PC-3 (cell line): ENCODE data around the gene AHCTF1. TPM values are rescaled to one million over a fixed set of nuclear protein-coding genes. Genes with fewer than 3 reads are reported as not detected.
"Not testable (repeated sequence)": the region's sequence is repeated elsewhere in the genome, so short reads cannot be mapped to it uniquely, and the experiment has no call there.

ENCODE experiments used
- ATAC-seq: fragments of 200-7000 bp; cut with Tn5 transposase; 2 replicates; pipeline ENCODE4 v1.9.1; 2020; ENCODE audit warnings: mild to moderate bottlenecking, moderate library complexity
- BruUV-seq: library from RNA; stranded (reverse); fragments of 400-500 nt; replicated peaks from 2 replicates; lab custom pipeline; 2021; lab: Mats Ljungman, UMichigan
- CTCF ChIA-PET: fragments of 300-600 bp; sonication (Branson Sonifier 250); formaldehyde crosslinking; loops from one replicate; lab custom pipeline; 2022; ENCODE audit warnings: antibody characterized with exemption; lab: Charles Lee
- POLR2A ChIA-PET: fragments of 300-600 bp; sonication (Branson Sonifier 250); formaldehyde crosslinking; loops from one replicate; lab custom pipeline; 2022; ENCODE audit warnings: antibody characterized with exemption; ENCODE audit not compliant: unreplicated experiment; lab: Charles Lee
- DNase-seq: peaks from one replicate; pipeline ENCODE4 v3.0.0-alpha.2; 2015
- H2AFZ ChIP-seq: fragments of 300-600 bp; sonication (generic); 2 replicates; pipeline ENCODE4 v1.6.0; 2016; ENCODE audit warnings: antibody characterized with exemption, low read length
- H3F3A ChIP-seq: fragments of 300-600 bp; sonication (generic); one replicate; pipeline ENCODE4 v1.6.0; 2017; ENCODE audit warnings: antibody characterized with exemption, low read length, control low read depth, mild to moderate bottlenecking; ENCODE audit not compliant: unreplicated experiment
- H3K27ac ChIP-seq: fragments of 300-600 bp; sonication (generic); 2 replicates; pipeline ENCODE4 v1.5.1; 2016; ENCODE audit warnings: mild to moderate bottlenecking, low read length
- H3K27me3 ChIP-seq: fragments of 300-600 bp; sonication (generic); 2 replicates; pipeline ENCODE4 v1.6.1; 2016; ENCODE audit warnings: low read length, mixed read lengths
- H3K36me3 ChIP-seq: fragments of 300-600 bp; sonication (generic); 2 replicates; pipeline ENCODE4 v1.6.1; 2016; ENCODE audit warnings: low read depth, mixed run types, low read length, mixed read lengths
- H3K4me1 ChIP-seq: fragments of 300-600 bp; sonication (generic); 2 replicates; pipeline ENCODE4 v1.5.1; 2016; ENCODE audit warnings: low read length; ENCODE audit not compliant: insufficient read depth
- H3K4me2 ChIP-seq: fragments of 300-600 bp; sonication (generic); 2 replicates; pipeline ENCODE4 v1.6.0; 2016; ENCODE audit warnings: low read length
- H3K4me3 ChIP-seq: fragments of 300-600 bp; sonication (generic); 2 replicates; pipeline ENCODE4 v1.5.1; 2016; ENCODE audit warnings: mild to moderate bottlenecking, low read length, mixed read lengths
- H3K79me2 ChIP-seq: fragments of 300-600 bp; sonication (generic); 2 replicates; pipeline ENCODE4 v1.6.1; 2017; ENCODE audit warnings: low read length, mixed read lengths
- H3K9ac ChIP-seq: fragments of 300-600 bp; sonication (generic); 2 replicates; pipeline ENCODE4 v1.6.0; 2016; ENCODE audit warnings: mild to moderate bottlenecking, low read length
- H3K9me2 ChIP-seq: fragments of 300-600 bp; sonication (generic); replicated peaks from 2 replicates; pipeline ENCODE4 v1.6.1; 2016; ENCODE audit warnings: mixed run types, low read length, mixed read lengths
- H3K9me3 ChIP-seq: fragments of 300-600 bp; sonication (generic); 2 replicates; pipeline ENCODE4 v1.6.1; 2016; ENCODE audit warnings: low read length, mixed read lengths
- H4K20me1 ChIP-seq: fragments of 300-600 bp; sonication (generic); 2 replicates; pipeline ENCODE4 v1.6.1; 2016; ENCODE audit warnings: low read length, mixed read lengths
- EZH2 ChIP-seq: fragments of 300-600 bp; sonication (generic); IDR thresholded peaks from one replicate; pipeline ENCODE4 v1.6.1; 2017; ENCODE audit warnings: antibody characterized with exemption, mild to moderate bottlenecking, low read length; ENCODE audit not compliant: unreplicated experiment
- EZH2phosphoT487 ChIP-seq: fragments of 300-600 bp; sonication (generic); IDR thresholded peaks from 2 replicates; pipeline ENCODE4 v1.6.1; 2018; ENCODE audit warnings: mild to moderate bottlenecking, antibody characterized with exemption, low read length, borderline replicate concordance
- intact Hi-C: fragments of 100-400 bp; cut with micrococcal nuclease; formaldehyde crosslinking; loops from 2 replicates; pipeline ENCODE4 v1.9.0; 2023
- total RNA-seq: library from RNA; depleted of rRNA; stranded (reverse); fragments of >200 nt; gene quantifications from 2 replicates; pipeline ENCODE4 v1.2.3, GENCODE V29; 2014
- TF ChIP-seq, protein P1 (sequence below): fragments of 300-600 bp; sonication (generic); conservative IDR thresholded peaks from 2 replicates; pipeline ENCODE4 v1.5.1; 2017; ENCODE audit warnings: antibody characterized with exemption, low read depth, mild to moderate bottlenecking, low read length

AHCTF1 gene
- total RNA-seq, 1 experiment from 2014 or later = 38.0 TPM

DNA sequence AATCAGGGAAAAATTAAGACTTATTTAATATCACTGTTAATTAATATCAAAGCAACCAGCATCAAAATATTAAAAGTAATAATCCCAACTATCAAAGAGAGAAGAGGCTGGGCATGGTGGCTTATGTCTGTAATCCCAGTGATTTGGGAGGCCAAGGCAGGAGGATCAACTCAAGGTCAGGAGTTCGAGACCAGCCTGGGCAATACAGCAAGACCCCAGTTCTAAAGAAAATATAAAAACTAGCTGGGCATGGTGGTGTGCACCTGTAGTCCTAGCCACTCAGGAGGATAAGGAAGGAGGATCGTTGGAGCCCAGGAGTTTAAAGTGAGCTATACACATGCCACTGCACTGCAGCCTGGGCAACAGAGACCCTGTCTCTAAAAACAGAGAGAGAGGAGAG is 43.2 kb downstream of the AHCTF1 start:
- TF ChIP-seq, protein P1, sequence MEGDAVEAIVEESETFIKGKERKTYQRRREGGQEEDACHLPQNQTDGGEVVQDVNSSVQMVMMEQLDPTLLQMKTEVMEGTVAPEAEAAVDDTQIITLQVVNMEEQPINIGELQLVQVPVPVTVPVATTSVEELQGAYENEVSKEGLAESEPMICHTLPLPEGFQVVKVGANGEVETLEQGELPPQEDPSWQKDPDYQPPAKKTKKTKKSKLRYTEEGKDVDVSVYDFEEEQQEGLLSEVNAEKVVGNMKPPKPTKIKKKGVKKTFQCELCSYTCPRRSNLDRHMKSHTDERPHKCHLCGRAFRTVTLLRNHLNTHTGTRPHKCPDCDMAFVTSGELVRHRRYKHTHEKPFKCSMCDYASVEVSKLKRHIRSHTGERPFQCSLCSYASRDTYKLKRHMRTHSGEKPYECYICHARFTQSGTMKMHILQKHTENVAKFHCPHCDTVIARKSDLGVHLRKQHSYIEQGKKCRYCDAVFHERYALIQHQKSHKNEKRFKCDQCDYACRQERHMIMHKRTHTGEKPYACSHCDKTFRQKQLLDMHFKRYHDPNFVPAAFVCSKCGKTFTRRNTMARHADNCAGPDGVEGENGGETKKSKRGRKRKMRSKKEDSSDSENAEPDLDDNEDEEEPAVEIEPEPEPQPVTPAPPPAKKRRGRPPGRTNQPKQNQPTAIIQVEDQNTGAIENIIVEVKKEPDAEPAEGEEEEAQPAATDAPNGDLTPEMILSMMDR = no peak
- TF ChIP-seq EZH2phosphoT487 (no peak), EZH2 (no peak)
- H3K27me3 ChIP-seq = no peaks in the 10 kb centered on the region
- H3K4me1 ChIP-seq = no peaks in the 10 kb centered on the region
- H3K4me3 ChIP-seq = no peak overlapping the region
- H3F3A ChIP-seq = peaks cover 11% of the 10 kb centered on the region
- H3K9me3 ChIP-seq = no peaks in the 10 kb centered on the region
- intact Hi-C loops = no loop called here
- H4K20me1 ChIP-seq = no peaks in the 10 kb centered on the region
- H3K79me2 ChIP-seq = no peaks in the 10 kb centered on the region
- no peak overlapping the region for H3K27ac ChIP-seq
- no peak overlapping the region for H3K9ac ChIP-seq
- H3K36me3 ChIP-seq = peaks cover 76% of the 10 kb centered on the region
- no peak overlapping the region for H3K4me2 ChIP-seq
- ATAC-seq = no peak
- no TSS peak for BruUV-seq
- no peak overlapping the region for H2AFZ ChIP-seq
- H3K9me2 ChIP-seq = no peaks in the 10 kb centered on the region
- ChIA-PET POLR2A (no interaction called here), CTCF (no interaction called here)
- DNase-seq = no peak

DNA sequence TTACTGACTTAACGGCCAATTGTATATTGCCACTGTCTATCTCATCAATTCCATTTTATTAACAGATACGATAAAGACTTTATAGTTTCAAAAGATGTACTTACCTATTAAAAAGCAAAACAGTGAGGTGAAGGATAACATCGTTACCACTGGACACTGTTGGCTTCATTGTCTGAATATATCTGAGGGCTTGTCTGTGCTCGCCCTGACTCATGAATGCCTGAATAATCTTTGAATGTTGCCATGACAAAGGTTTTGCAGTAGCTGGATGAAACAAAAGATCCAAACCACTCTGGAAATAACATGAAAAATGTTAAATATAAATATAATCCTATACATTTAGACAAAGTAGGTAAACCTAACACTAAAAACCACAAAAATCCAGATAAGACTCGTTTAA is 46.4 kb downstream of the AHCTF1 start:
- H3F3A ChIP-seq = peaks cover 11% of the 10 kb centered on the region
- POLR2A ChIA-PET, H2AFZ ChIP-seq, H3K27me3 ChIP-seq, H4K20me1 ChIP-seq, H3K9me3 ChIP-seq, H3K4me1 ChIP-seq, H3K9me2 ChIP-seq, ATAC-seq, intact Hi-C loops, H3K27ac ChIP-seq, BruUV-seq, H3K79me2 ChIP-seq, H3K4me3 ChIP-seq, H3K4me2 ChIP-seq, DNase-seq, CTCF ChIA-PET, H3K9ac ChIP-seq: not testable (repeated sequence)
- peaks cover 74% of the 10 kb centered on the region for H3K36me3 ChIP-seq

GRCh38 chr1:246878551-246878950 is 53.2 kb downstream of the AHCTF1 start:
- DNase-seq (no peak), ATAC-seq (no peak)
- Histone ChIP-seq H2AFZ (no peak overlapping the region), H3K27ac (no peak overlapping the region), H3K36me3 (peaks cover 62% of the 10 kb centered on the region), H3K9me2 (no peaks in the 10 kb centered on the region), H3K79me2 (peaks cover 13% of the 10 kb centered on the region; the same call in 1 of the 2 replicates), H3F3A (no peaks in the 10 kb centered on the region), H4K20me1 (0 out of 2 replicates have a peak, but pooled peaks cover 7% of the 10 kb centered on the region), H3K27me3 (no peaks in the 10 kb centered on the region), H3K4me2 (no peak overlapping the region), H3K9me3 (no peaks in the 10 kb centered on the region), H3K4me1 (peaks cover 17% of the 10 kb centered on the region), H3K9ac (no peak overlapping the region), H3K4me3 (no peak overlapping the region)
- TF ChIP-seq EZH2 (no peak), EZH2phosphoT487 (no peak)
- TF ChIP-seq, protein P1 = no peak
- ChIA-PET CTCF (no interaction called here), POLR2A (no interaction called here)
- intact Hi-C loops = no loop called here
- BruUV-seq = no TSS peak
